RWPE1 (cell line): ENCODE results near the gene C19orf85.

Source experiments
- CTCF ChIA-PET: fragments of 350-600 bp; sonication (Branson Sonifier 250); formaldehyde crosslinking; extraction: SDS; loops from one replicate; lab custom pipeline; 2021; lab: Yijun Ruan, JAX
- POLR2A ChIA-PET: fragments of 400-600 bp; formaldehyde crosslinking; extraction: SDS; loops from one replicate; lab custom pipeline; 2020; ENCODE audit warnings: antibody characterized with exemption; ENCODE audit not compliant: low non-redundant PET; lab: Yijun Ruan, JAX
- DNase-seq: peaks from one replicate; pipeline ENCODE4 v3.0.0; 2012; ENCODE audit warnings: low spot score
- H3K27ac ChIP-seq: fragments of 450-650 bp; 2 replicates; pipeline ENCODE4 v1.5.1; 2017
- TF ChIP-seq, protein P1 (sequence below): fragments of 450-650 bp; conservative IDR thresholded peaks from 2 replicates; pipeline ENCODE4 v1.5.1; 2017; ENCODE audit warnings: low read depth, mild to moderate bottlenecking

C19orf85 gene

DNA sequence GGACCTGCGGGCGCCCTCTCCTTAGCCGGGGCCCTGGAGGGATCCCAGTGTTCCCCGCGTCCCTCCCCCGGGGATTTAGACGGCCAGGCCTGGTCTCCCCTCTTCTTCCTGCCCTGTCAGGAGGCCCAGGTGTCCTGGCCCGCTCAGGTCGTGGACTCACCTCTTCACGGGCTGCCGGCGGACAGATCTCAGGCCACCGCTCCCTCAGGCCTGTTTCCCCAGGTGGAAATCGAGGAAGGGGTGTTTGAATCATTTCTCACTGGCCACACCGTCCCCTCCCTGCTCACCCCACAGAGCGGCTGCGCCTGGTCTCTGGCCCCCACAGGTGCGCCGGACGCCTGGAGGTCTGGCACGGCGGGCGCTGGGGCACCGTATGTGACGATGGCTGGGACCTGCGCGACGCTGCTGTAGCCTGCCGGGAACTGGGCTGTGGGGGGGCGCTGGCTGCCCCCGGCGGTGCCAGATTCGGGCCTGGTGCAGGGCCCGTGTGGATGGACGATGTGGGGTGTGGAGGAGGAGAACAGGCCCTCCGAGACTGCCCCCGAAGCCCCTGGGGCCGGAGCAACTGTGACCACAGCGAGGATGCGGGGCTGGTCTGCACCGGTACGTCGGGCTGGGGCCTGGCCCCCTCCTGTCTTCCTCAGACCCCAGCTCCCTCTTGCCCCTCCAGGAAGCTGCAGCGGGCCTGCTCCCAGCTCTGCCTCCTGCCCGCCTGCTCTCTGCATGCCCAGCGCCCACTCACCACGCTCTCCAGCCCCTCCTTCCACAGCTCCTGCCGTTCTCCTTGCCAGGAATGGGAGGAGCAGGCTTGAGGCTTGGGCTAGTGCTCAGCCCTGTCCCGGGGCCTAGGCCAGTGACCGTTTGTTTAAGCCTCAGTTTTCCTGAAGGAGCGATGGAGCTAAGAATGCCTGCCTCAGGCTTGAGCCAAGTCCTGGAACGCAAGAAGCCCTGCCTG, 26.2 kb upstream of the C19orf85 start:
- DNase-seq: no peak
- ChIA-PET CTCF (interaction anchor here (0.6 to 1.7 kb wide), 2 partner anchors 13 to 212 kb away, joined by 3 to 11 read pairs; no protein-coding TSS in a partner anchor), POLR2A (interaction anchor here (0.6 kb wide), 1 partner anchor 134 kb away, joined by 3 read pairs; the partner anchor contains the start of gene ZNF784)
- H3K27ac ChIP-seq: peak overlapping the region; percentile 99
- TF ChIP-seq, protein P1, sequence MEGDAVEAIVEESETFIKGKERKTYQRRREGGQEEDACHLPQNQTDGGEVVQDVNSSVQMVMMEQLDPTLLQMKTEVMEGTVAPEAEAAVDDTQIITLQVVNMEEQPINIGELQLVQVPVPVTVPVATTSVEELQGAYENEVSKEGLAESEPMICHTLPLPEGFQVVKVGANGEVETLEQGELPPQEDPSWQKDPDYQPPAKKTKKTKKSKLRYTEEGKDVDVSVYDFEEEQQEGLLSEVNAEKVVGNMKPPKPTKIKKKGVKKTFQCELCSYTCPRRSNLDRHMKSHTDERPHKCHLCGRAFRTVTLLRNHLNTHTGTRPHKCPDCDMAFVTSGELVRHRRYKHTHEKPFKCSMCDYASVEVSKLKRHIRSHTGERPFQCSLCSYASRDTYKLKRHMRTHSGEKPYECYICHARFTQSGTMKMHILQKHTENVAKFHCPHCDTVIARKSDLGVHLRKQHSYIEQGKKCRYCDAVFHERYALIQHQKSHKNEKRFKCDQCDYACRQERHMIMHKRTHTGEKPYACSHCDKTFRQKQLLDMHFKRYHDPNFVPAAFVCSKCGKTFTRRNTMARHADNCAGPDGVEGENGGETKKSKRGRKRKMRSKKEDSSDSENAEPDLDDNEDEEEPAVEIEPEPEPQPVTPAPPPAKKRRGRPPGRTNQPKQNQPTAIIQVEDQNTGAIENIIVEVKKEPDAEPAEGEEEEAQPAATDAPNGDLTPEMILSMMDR: no peak

- TF ChIP-seq, protein P1: no peak
- no peak for DNase-seq
- POLR2A ChIA-PET: no interaction called here
- H3K27ac ChIP-seq: peak overlapping the region; percentile 99
- CTCF ChIA-PET: no interaction called here
Measured at GRCh38 chr19:55489711-55490477, 25.3 kb upstream of the C19orf85 start.

- H3K27ac ChIP-seq: peak overlapping the region; percentile 99
- TF ChIP-seq, protein P1: no peak
- CTCF ChIA-PET: interaction anchor here (0.6 to 1.0 kb wide), 2 partner anchors 21 to 332 kb away, joined by 3 read pairs; partner anchors contain the start of gene TNNI3
- no peak for DNase-seq
- POLR2A ChIA-PET: no interaction called here
Measured at GRCh38 chr19:55488986-55489710, 24.6 kb upstream of the C19orf85 start.

GRCh38 chr19:55487924-55488687, 23.6 kb upstream of the C19orf85 start, which contains the start of gene SSC5D:
Gene SSC5D (plus strand): TSS chr19:55488436. CDS start chr19:55488590, 154 bp downstream.
- no peak for DNase-seq
- TF ChIP-seq, protein P1: no peak
- CTCF ChIA-PET: interaction anchor here (0.7 to 1.3 kb wide), 5 partner anchors 16 to 369 kb away, joined by 3 to 7 read pairs (median 3); no protein-coding TSS in a partner anchor
- POLR2A ChIA-PET: no interaction called here
- peak within 1 kb of the TSS; percentile 99 for H3K27ac ChIP-seq

GRCh38 chr19:55486971-55487923, 22.7 kb upstream of the C19orf85 start:
- POLR2A ChIA-PET: interaction anchor here (1.3 kb wide), 1 partner anchor 10 kb away, joined by 4 read pairs; no protein-coding TSS in a partner anchor
- CTCF ChIA-PET: interaction anchor here (0.6 to 1.3 kb wide), 5 partner anchors 17 to 368 kb away, joined by 3 to 7 read pairs (median 4); no protein-coding TSS in a partner anchor
- H3K27ac ChIP-seq: peak overlapping the region; percentile 99
- DNase-seq: peak; percentile 89
- TF ChIP-seq, protein P1: no peak
